Measurements from ENCODE around the gene OPA1.

OPA1 gene

GRCh38 chr3:193711166-193711485, 118.1 kb downstream of the OPA1 start:
- no peak for DNase-seq

GRCh38 chr3:193711523-193711963, 118.5 kb downstream of the OPA1 start:
- DNase-seq, result no peak

GRCh38 chr3:193711964-193712598, 119.1 kb downstream of the OPA1 start:
- DNase-seq, result no peak

- no peak for DNase-seq
These were observed 119.9 kb downstream of the OPA1 start for GRCh38 chr3:193712938-193713337.

- DNase-seq, result no peak
These were observed 121.6 kb downstream of the OPA1 start for GRCh38 chr3:193714523-193715137.

GRCh38 chr3:193716150-193716549, 123.1 kb downstream of the OPA1 start:
- DNase-seq, result peak; percentile 9 to 10

- no peak for DNase-seq
These were observed 126.7 kb downstream of the OPA1 start for GRCh38 chr3:193719735-193720134.

- DNase-seq, result no peak
These were observed 127.2 kb downstream of the OPA1 start for GRCh38 chr3:193720169-193720568.

- DNase-seq, result no peak
These were observed 129.6 kb downstream of the OPA1 start for GRCh38 chr3:193722566-193722965.

- no peak for DNase-seq
These were observed 134.1 kb downstream of the OPA1 start for GRCh38 chr3:193727089-193727488.

- DNase-seq, result no peak
These were observed 135.6 kb downstream of the OPA1 start for GRCh38 chr3:193728429-193729087.

GRCh38 chr3:193729088-193729465, 136.1 kb downstream of the OPA1 start:
- no peak for DNase-seq

- DNase-seq, result no peak
These were observed 136.6 kb downstream of the OPA1 start for GRCh38 chr3:193729601-193730000.

- no peak for DNase-seq
These were observed 137.5 kb downstream of the OPA1 start for GRCh38 chr3:193730511-193730910.

- DNase-seq, result no peak
These were observed 138.0 kb downstream of the OPA1 start for GRCh38 chr3:193730976-193731375.

- DNase-seq, result no peak
These were observed 138.6 kb downstream of the OPA1 start for GRCh38 chr3:193731656-193732055.

- DNase-seq, result no peak
These were observed 139.4 kb downstream of the OPA1 start for GRCh38 chr3:193732391-193732790.

- DNase-seq, result no peak
These were observed 139.8 kb downstream of the OPA1 start for GRCh38 chr3:193732827-193733226.

- DNase-seq, result no peak
These were observed 141.8 kb downstream of the OPA1 start for GRCh38 chr3:193734737-193735366.

GRCh38 chr3:193735850-193736249, 142.8 kb downstream of the OPA1 start:
- no peak for DNase-seq

GRCh38 chr3:193736616-193737015, 143.6 kb downstream of the OPA1 start:
- no peak for DNase-seq

- DNase-seq, result no peak
These were observed 144.3 kb downstream of the OPA1 start for GRCh38 chr3:193737191-193737751.

GRCh38 chr3:193742628-193743027, 149.6 kb downstream of the OPA1 start:
- DNase-seq, result no peak

- peak; percentile 1 to 10 for DNase-seq
These were observed 150.7 kb downstream of the OPA1 start for GRCh38 chr3:193743702-193744047.
